Measurements from ENCODE around the gene MPDZ.
A peak's percentile ranks its signal among the peaks of the same experiment; 100 is the strongest.

MPDZ gene, protein sequence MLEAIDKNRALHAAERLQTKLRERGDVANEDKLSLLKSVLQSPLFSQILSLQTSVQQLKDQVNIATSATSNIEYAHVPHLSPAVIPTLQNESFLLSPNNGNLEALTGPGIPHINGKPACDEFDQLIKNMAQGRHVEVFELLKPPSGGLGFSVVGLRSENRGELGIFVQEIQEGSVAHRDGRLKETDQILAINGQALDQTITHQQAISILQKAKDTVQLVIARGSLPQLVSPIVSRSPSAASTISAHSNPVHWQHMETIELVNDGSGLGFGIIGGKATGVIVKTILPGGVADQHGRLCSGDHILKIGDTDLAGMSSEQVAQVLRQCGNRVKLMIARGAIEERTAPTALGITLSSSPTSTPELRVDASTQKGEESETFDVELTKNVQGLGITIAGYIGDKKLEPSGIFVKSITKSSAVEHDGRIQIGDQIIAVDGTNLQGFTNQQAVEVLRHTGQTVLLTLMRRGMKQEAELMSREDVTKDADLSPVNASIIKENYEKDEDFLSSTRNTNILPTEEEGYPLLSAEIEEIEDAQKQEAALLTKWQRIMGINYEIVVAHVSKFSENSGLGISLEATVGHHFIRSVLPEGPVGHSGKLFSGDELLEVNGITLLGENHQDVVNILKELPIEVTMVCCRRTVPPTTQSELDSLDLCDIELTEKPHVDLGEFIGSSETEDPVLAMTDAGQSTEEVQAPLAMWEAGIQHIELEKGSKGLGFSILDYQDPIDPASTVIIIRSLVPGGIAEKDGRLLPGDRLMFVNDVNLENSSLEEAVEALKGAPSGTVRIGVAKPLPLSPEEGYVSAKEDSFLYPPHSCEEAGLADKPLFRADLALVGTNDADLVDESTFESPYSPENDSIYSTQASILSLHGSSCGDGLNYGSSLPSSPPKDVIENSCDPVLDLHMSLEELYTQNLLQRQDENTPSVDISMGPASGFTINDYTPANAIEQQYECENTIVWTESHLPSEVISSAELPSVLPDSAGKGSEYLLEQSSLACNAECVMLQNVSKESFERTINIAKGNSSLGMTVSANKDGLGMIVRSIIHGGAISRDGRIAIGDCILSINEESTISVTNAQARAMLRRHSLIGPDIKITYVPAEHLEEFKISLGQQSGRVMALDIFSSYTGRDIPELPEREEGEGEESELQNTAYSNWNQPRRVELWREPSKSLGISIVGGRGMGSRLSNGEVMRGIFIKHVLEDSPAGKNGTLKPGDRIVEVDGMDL (N-terminal part only)

DNA sequence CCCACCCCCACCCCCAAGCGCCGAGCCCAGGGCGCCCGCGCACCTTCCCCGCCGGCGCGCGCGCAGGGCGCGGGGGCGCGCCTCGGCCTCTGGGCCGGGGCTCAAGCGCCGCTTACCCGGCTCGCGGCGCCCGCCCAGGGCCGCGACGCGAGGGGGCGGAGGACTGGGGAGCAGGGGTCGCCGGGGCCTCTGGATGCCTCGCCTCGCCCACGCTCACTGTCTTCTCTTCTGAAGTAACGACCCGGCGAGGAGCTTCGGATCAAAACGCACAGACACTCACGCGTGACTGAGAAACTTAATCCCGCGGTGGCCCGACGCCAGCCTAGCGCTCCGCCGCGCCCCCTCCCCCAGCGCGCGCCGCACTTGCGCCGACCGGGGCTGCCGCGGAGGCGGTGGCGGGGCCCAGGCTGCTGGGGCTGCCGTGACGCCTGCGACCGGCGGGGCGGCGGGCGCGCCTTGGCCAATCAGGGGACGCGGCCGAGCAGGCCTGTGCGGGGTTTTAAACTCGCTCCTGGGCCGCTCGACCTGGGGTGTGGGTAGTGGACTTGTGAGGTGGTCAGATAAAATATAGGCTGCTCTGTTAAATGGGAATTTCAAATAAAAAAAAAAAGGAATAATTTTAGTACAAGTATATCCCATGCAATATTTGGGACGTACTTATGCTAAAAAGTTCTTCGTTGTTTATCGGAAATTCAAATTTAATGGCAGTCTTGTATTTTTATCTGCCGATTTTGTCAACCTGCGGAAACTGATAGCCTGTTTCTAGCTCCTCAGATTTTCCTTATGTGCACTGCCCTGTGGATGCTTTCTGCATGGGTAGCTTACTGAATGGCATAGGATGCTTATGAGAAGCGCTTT, at the start of gene MPDZ:
Gene MPDZ (minus strand): TSS at position 409 of the 858 bp plus-strand sequence. CDS start 29,377 bp downstream, outside the sequence.
- DNase-seq (ENCODE audit: low spot score): peak; percentile 94

DNA sequence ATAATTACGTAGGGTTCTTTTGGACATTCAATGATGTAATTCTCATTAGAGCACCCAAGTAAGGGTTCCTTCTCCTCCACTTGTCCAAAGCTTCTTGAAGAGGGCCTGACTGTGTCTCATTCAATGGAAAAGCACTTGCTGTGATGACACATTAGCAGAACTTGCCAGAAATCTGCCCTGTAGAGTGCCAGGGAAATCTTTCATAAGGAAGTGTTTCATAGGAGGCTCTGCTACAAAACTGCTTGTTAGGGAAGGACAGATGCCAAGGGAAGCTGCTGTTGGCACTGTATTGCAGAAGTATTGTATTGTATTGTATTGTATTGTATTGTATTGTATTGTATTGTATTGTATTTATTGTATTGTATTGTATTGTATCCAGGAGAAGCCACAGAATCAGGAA, 45.5 kb upstream of the MPDZ start:
- peak; percentile 22 for DNase-seq (ENCODE audit: low spot score)

DNA sequence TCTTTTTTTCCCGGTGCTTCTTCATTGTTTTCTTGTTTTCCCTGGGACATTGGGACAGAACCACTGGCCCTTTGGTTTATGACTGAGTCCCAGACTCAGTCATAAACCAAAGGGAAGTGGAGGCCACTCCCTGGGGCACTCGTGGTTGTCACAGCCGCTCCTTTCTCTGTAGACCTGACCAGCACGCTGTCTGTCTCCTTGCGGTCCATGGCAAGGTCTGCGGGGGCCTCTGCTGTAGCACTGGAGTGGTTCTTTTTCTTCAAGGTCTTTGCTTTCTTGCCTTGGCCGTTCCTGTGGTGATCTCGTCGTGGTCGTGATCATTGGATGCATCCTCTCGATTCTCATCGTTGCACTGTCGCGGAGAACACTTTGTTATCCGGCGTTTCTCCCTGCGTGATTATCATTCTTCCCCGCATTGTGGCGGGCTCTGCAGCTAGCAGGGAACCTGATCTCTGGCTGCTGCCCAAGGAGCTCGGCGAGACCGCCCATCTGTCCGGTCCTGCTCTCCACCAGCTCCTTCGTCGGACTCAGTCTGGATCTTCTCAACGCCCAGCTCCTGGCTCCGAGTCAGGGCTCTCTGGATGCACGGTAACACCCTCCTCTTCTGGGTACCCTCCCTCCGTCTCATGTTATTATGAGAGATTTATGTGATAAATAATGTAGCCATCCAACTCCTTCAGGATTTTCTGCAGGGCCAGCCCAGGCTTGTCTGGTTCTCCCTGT, 43.5 kb upstream of the MPDZ start:
- no peak for DNase-seq (ENCODE audit: low spot score)

DNA sequence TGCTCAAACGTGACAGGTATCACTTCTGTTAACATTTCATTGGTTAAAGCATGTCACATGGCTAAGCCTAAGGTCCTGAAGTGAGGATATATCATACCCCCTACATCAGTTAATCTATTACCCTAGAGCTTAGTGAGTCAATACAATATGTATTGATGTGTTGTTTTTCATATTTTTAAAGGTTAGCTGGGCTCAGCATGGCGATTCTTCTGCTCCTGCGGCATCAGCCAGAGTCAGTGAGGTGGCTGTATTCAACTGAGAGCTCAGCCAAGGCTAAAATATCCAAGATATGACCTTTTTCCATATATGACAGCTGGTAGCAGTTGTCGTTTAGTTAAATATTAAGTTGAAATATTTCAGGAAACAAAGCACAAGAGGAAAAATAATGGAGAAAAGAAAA, 38.5 kb upstream of the MPDZ start:
- no peak for DNase-seq (ENCODE audit: low spot score)

DNA sequence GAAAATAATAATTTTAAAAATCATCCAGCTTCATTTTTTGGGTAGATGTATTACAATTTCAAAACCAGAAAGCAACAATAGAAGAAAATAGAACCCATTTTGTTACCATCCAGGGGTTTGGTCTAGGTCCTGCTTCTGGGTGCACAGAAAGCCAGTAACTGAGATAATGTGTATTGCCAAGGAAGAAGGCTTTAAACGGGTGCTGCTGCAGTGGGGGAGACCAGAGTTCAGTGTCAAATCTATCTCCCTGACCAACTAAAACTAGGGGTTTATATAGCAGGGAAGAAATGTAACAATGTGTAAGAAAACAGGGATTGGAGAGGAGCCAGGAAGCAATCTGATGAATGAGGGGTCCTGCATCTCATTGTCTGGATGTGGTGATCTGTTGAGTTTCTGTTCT, 17.5 kb upstream of the MPDZ start:
- no peak for DNase-seq (ENCODE audit: low spot score)

DNA sequence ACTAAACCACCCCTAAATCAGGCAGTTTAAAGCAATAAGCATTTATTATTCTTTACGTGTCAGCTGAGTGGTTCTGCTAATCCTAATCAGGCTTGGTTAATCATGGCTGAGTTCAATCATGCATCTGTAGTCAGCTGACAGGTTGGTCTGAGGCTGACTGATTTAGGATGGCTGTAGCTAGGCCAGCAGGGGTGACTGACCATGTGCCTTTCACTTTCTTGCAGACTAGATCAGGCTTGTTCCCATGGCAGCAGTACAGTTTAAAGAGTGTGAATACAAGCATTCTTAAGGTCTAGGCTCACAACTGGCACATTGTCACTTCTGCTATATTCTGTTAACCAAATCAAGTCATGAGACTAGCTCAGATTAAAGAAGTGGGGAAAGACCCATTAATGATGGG, 16.1 kb upstream of the MPDZ start:
- no peak for DNase-seq (ENCODE audit: low spot score)

DNA sequence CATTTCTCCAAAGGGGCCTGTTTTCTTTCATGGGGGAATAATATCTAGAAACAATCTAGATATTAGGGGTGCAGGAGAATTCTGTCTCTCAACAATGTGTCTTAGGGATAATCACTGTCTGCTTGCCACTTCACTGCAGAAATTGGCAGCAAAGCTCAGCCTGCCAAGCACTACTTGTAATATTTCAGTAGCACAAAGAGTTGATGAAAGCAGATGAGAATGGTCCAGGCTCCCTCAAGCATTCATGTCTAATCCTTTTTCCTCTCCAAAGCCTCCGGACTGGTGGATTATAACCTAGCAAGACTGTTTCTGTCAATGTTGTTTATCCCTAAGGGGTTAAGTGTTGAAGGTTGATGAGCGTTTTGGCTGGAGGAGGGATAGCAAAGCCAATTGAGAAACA, 13.3 kb upstream of the MPDZ start:
- DNase-seq (ENCODE audit: low spot score): no peak

DNA sequence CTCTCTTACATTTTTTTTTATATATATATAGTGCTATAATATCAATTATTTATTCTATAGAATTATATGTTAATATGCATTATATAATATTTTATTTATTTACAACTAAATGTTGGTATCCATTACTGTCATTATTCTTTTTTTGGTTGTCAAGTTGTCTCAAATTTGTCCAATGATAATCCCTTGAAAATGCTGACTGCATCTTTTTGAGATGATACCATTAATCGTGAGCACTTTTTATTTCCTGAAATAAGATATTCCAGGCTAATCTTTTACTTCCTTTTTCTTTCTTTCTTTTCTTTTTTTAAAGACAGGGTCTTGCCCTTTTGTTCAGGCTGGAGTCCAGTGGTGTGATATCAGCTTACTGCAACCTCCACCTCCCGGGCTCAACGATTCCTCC, 12.7 kb upstream of the MPDZ start:
- no peak for DNase-seq (ENCODE audit: low spot score)

DNA sequence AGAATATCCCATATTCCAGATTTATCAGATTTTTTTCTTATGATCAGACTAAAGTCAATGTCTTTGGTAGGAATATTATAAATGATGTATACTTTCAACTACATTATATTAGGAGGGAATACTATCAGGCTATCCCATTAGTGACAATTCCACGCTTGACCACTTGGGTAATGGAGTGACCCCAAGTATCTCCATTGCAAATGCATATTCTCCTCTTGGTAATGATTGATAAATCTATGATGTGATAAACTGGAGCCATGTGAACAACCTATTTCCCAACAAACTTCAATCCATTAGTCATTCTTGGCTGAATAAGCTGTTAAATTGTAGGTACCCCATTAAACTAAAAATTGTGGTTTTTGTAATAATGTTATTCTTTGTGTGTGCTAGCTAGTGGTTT, 12.2 kb upstream of the MPDZ start:
- no peak for DNase-seq (ENCODE audit: low spot score)

DNA sequence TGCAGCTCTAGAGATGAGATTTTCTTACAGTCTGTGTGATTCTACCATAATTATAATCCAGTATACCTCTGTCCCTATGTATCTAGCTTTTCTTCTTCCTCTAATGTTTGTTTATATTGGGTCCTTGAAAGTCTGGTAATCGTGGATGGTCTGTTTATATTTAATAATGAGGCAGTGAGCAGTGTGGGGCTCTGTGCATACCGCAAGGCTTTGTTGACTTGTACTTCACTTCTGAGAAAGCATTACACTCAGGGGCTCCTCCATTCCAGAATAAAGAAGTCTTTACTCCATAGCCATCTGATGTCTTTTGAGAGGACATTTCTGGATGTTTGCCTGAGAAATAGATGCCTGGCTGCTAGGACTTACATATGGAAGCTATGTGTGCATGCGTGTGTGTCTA, 4.5 kb upstream of the MPDZ start:
- no peak for DNase-seq (ENCODE audit: low spot score)

DNA sequence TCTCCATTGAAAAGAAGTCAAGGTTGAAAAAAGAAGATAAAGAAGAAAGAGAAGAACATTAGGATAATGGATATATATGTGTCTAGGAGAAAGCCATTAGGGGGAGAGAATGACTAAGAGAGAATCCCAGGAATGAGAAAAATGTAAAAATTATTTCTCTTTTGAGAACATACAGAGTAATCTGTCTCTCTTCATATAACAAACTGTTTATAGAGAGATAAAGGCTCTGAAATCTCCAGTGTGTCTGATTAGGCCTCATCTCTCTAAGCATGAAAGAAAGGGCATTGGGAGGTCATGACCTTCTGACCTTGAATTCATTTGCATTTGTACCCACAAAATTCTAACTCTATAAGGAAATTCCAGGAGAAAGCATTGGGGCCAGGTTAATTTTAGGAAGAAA, 3.5 kb upstream of the MPDZ start:
- peak; percentile 12 for DNase-seq (ENCODE audit: low spot score)

DNA sequence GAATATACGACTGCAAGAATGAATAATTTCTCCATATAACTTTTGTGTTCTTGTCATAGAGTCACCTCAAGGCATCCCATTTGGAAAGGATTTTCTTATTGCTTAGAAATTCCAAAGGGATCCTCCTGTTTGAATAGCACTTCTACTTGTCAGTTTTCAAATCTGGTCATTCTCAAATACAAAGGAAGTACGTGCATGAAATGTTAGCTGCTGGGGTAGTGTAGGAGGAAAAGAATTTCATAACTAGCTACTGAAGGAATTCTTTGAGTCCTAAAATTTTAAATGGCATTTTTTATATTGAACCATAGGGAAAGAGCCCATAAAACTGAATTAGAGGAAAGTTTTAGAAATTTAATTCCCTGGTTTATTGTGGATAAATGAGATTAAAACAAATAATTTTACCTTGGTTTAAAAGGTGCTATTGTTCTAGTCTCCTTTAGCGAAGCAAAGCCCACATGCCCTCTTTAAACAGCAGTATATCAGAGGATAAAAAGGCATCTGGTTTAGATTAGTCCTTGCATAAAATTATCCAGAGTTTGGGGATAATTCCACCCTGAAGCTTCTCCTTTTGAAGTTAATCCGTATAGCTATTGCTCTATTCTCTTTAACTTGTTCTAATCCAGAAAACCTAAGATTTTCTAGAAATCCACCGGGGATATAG, 2.0 kb upstream of the MPDZ start:
- no peak for DNase-seq (ENCODE audit: low spot score)

DNA sequence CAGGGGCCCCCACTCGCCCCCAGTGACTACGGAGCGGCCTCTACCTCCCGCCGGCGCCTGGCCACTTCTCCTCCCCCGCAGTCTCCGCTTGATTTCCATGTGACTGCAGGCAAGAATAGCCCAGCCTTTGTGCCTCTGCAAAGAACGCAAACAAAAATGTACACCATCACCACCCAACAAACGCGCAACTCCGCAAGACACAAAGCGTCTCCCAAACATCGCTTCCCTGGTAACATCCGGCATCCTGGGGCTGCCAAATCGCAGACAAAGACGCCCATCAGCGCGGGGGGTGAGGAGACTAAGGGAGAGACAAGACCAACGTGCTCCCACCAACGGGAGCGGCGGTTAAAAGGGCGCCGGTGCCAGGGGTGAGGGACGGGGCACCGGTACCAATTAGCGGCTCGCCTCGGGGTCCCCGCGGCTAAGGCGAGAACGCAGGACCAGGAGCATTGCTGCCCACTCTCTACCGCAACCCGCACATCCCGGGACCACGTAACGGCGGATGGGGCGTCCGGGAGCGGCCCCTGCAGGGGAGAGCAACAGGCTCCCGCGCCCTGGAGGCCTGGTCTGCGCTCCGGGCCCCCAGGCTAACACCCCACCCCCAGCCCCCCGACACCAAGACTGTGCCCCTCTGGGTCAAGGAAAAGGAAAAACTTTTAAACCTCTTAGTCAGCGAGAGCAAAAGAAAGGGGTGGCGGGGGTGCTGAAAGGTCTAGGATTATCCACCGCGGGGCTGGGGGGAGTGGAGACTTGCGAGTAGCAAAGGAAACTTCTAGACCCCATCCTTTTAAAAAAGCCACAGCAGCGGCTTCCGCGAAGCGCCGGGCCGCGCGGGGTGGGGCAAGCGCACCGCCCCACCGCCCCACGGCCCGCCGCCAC, 885 bp downstream of the MPDZ start:
- peak; percentile 58 for DNase-seq (ENCODE audit: low spot score)

DNA sequence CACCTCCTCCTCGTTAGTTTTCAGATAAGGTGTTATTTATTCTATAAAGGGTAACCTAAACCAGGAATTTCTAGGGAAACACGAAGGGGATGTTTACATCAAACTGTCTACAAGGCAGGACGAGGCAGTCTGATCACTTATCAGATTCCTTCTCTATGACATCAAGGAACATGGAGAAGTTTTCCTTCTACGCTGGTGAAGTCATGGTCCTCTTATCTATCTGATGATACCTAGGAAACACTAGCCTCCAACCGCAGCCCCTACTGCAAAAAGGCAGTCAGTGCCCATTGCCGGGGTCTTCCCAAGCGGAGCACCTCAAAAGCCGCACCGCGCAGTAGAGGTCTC, 1.5 kb downstream of the MPDZ start:
- no peak for DNase-seq (ENCODE audit: low spot score)

DNA sequence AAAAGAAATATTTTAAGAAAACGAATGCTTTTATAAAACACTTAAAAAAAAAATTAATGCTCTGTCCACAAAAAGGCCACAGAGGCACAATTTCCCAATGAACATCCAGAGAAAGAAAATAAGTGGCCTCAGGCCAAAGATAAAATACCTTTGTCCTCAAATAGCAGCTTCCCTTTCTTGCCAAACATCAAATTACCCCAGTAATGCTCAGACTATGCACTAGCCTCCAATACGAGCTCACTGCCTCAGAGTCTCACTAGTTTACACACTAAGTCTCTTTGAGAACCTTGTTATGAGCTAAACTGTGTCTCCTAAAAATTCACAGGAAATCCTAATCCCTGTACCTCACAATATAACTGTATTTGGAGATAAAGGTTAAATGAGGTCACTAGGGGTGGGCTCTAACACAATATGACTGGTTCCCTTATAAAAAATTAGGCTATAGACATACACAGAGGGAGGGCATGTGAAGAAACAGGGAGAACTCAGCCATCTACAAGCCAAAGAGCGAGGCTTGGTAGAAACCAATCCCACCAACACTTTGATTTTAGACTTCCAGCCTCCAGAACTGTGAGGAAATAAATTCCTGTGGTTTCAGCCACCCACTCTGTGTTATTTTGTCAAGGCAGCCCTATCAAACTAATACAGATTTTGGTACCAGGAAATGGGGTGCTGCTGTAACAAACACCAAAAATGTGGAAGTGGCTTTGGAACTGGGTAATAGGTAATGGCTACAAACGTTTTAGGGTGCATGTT, 4.4 kb downstream of the MPDZ start:
- DNase-seq (ENCODE audit: low spot score): peak; percentile 45

DNA sequence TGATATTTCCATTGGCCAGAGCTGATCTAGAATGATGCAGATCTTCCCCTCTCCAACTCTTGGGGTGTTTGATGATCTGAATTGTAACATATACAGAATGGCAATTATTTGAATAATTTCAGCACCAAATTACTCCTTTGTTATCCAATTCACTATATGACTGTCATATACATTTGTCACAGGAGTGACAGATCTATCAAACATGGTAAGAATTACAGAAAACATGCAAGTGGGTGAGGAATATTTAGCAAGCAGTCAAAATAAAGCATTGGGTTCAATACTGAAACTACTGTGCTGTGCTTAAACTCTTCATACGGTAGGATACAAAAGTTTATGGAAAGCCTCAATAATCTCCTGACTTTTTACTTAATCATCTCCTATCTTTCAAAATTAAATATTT, 8.8 kb downstream of the MPDZ start:
- DNase-seq (ENCODE audit: low spot score): no peak

DNA sequence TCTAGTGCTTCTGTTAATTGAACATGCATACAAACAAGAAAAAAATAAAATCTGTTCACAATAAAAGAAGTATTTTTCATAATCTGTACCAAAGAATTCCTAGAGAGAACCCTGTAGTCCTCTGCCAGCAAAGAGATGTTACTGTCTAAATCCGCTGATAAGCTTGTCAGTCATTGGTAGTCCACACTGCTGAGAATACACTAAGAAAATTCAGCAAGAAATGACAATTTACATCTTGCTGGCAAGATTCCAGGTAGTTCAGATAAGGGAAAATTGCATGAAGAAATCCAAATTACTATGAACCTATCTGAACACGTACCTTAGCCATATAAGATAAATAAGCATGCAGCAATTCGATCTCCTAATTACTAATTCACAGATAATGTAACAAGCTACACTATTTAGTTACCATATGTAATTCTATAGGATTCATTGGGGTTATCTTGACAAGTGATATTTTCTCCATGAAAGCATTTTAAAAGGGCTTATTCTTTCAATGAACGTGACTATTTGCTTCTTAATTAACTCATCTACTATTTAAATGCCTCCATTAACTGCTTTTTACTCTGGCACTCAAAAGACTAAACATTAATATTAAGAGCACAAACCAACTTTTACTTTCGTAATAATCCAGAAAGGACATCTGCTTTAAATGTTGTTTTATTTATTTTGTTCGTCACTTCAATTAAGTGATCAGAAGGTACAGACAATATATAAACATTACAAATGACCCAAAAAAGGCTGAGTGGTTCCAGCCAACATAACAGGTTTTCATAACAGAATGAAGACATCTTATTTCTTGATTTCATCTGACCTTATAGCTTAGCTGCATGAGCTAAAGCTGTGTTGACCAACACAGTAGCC, 9.7 kb downstream of the MPDZ start:
- DNase-seq (ENCODE audit: low spot score): no peak

DNA sequence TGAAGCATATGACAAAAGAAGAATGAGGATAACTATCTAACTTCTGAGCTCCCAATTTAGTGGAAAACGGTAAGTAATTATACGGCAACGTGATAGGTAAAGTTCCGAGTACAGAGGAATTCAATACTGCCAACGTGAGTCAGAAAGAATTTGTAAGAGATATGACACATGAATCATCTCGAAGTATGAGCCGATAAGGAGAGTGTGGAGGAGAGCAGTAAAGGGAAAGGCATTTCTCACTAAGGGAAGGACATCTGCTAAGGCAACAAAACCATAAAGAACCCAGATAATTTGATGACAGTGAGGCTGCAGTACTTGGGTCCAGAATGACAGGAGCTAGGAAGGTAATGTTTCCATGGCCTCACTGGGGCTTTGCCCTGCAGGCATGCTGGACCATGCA, 11.0 kb downstream of the MPDZ start:
- DNase-seq (ENCODE audit: low spot score): no peak
